Panc1 (cell line): Measurements from ENCODE around the gene SFXN2.

Source experiments
- CTCF ChIP-seq: fragments of 450-650 bp; IDR thresholded peaks from 2 replicates; pipeline ENCODE4 v1.5.1; 2017; ENCODE audit warnings: mild to moderate bottlenecking
- POLR2AphosphoS5 ChIP-seq: IDR thresholded peaks from 2 replicates; pipeline ENCODE4 v1.6.1; 2012; ENCODE audit warnings: mild to moderate bottlenecking, low read depth, low read length, moderate library complexity
- REST ChIP-seq, 2 experiments: IDR thresholded peaks; 2 replicates each; pipeline ENCODE4 v1.6.1; 2011 to 2012; ENCODE audit warnings: low read depth in 2 of 2, control low read depth in 1 of 2, low read length in 1 of 2, mild to moderate bottlenecking in 1 of 2, moderate library complexity in 1 of 2; ENCODE audit not compliant: insufficient read depth in 1 of 2
- SIN3A ChIP-seq: IDR thresholded peaks from 2 replicates; pipeline ENCODE4 v1.6.1; 2012; ENCODE audit warnings: low read depth, mild to moderate bottlenecking, low read length, moderate library complexity, borderline replicate concordance; ENCODE audit not compliant: insufficient read depth
- TCF7L2 ChIP-seq: IDR thresholded peaks from 2 replicates; pipeline ENCODE4 v1.6.1; 2011; ENCODE audit warnings: mild to moderate bottlenecking, low read depth, low read length, inconsistent platforms

DNA sequence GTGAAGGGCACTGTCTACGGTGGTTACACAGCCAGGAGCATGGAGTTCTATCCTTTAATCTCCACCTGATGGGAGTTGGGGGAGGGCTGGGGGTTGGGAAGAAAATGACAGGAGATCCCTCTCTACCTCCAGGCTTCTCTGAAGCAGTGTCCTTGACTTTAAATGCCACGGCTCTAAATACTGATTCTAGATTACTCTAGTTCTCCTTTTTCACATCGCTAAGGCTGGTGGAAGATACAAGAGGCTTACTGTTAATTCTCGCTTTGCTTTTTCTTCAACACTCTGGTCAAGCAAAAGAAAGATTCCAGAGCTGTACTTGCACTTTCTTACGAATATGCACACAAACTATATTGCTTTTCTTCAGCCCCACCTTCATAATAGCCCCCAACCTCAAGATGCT is 30.7 kb upstream of the SFXN2 start:
- no peak for TF ChIP-seq POLR2AphosphoS5
- TF ChIP-seq CTCF: no peak
- no peak for TF ChIP-seq SIN3A
- no peak for TF ChIP-seq REST (IDR thresholded peaks at IDR 0.05; ENCODE audit: insufficient read depth in 1 of 2, low read depth in 2 of 2, low read length in 1 of 2)
- no peak for TF ChIP-seq TCF7L2
